GM12878 (cell line): ENCODE data around the gene WTAP. TPM values are rescaled to one million over a fixed set of nuclear protein-coding genes. Genes with fewer than 3 reads are reported as not detected.

Source experiments
- ATAC-seq: fragments of 200-7000 bp; cut with Tn5 transposase; 3 replicates; pipeline ENCODE4 v1.9.1; 2020; ENCODE audit warnings: mild to moderate bottlenecking, moderate library complexity
- BruUV-seq: library from RNA; stranded (reverse); fragments of 400-500 nt; replicated peaks from 2 replicates; lab custom pipeline; 2021; lab: Mats Ljungman, UMichigan
- CTCF ChIA-PET: fragments of 300-600 bp; sonication (Branson Sonifier 250); formaldehyde crosslinking; extraction: SDS; loops from one replicate; lab custom pipeline; 2021; ENCODE audit warnings: inconsistent platforms; lab: Yijun Ruan, JAX
- POLR2A ChIA-PET: fragments of 350-600 bp; formaldehyde crosslinking; extraction: SDS; loops from one replicate; lab custom pipeline; 2021; ENCODE audit warnings: inconsistent platforms; lab: Charles Lee
- RAD21 ChIA-PET: fragments of 300-600 bp; sonication (Branson Sonifier 250); formaldehyde crosslinking; loops from one replicate; lab custom pipeline; 2023; ENCODE audit warnings: antibody characterized with exemption; ENCODE audit not compliant: unreplicated experiment; lab: Charles Lee
- SMC1A ChIA-PET: fragments of 300-600 bp; sonication (Branson Sonifier 250); formaldehyde crosslinking; loops from one replicate; lab custom pipeline; 2023; ENCODE audit not compliant: unreplicated experiment, uncharacterized antibody; lab: Charles Lee
- DNase-seq: peaks from one replicate; pipeline ENCODE4 v3.0.0-alpha.2; 2011; ENCODE audit warnings: low read depth, low spot score
- FAIRE-seq: peaks from 3 replicates; lab custom pipeline; 2011; peaks lifted over from hg19 to GRCh38; lab: Jason Lieb, UNC
- H2AFZ ChIP-seq: 2 replicates; pipeline ENCODE4 v1.6.0; 2011; ENCODE audit warnings: low read depth, low read length, control low read depth; ENCODE audit not compliant: control insufficient read depth
- H3K27ac ChIP-seq: 2 replicates; pipeline ENCODE4 v1.5.1; 2011; ENCODE audit warnings: control low read depth; ENCODE audit not compliant: control insufficient read depth, insufficient read depth
- H3K27me3 ChIP-seq, 2 experiments: replicated peaks in 1 of 2; 2 replicates each; pipeline versions ENCODE4 v1.6.0 to v1.6.1; 2011; ENCODE audit warnings: low read length in 1 of 2; ENCODE audit not compliant: control insufficient read depth in 2 of 2, insufficient read depth in 2 of 2
- H3K36me3 ChIP-seq, 2 experiments: 2 replicates each; pipeline ENCODE4 v1.5.1; 2011; ENCODE audit warnings: low read length in 1 of 2; ENCODE audit not compliant: control insufficient read depth in 2 of 2, insufficient read depth in 2 of 2
- H3K4me1 ChIP-seq: 2 replicates; pipeline ENCODE4 v1.6.1; 2011; ENCODE audit warnings: mild to moderate bottlenecking, low read length, moderate library complexity, mixed read lengths; ENCODE audit not compliant: control insufficient read depth, insufficient read depth
- H3K4me2 ChIP-seq: 2 replicates; pipeline ENCODE4 v1.6.0; 2011; ENCODE audit warnings: control low read depth; ENCODE audit not compliant: control insufficient read depth, insufficient read depth
- H3K4me3 ChIP-seq: fragments of 200-600 bp; sonication (generic); 2 replicates; pipeline ENCODE4 v1.5.1; 2016
- H3K79me2 ChIP-seq: 2 replicates; pipeline ENCODE4 v1.6.0; 2011; ENCODE audit warnings: low read length; ENCODE audit not compliant: control insufficient read depth, insufficient read depth
- H3K9ac ChIP-seq: 2 replicates; pipeline ENCODE4 v1.8.0; 2011; ENCODE audit warnings: low read length, control low read depth, mixed read lengths; ENCODE audit not compliant: control insufficient read depth, insufficient read depth
- H3K9me3 ChIP-seq: replicated peaks from 3 replicates; pipeline ENCODE4 v1.5.1; 2011; ENCODE audit warnings: mild to moderate bottlenecking, low read length; ENCODE audit not compliant: control insufficient read depth, insufficient read depth
- H4K20me1 ChIP-seq: 2 replicates; pipeline ENCODE4 v1.6.0; 2011; ENCODE audit not compliant: control insufficient read depth, insufficient read depth
- BCL11A ChIP-seq: IDR thresholded peaks from 2 replicates; pipeline ENCODE4 v1.6.1; 2011; ENCODE audit warnings: low read depth, low read length
- ESRRA ChIP-seq: IDR thresholded peaks from 2 replicates; pipeline ENCODE4 v1.6.1; 2012; ENCODE audit warnings: mild to moderate bottlenecking, low read length, improper control_type of control experiment
- GABPA ChIP-seq: IDR thresholded peaks from 2 replicates; pipeline ENCODE4 v1.6.1; 2014; ENCODE audit warnings: antibody characterized with exemption, low read depth, mild to moderate bottlenecking, inconsistent platforms
- KLF5 ChIP-seq: fragments of 450-650 bp; IDR thresholded peaks from 2 replicates; pipeline ENCODE4 v1.6.1; 2014; ENCODE audit warnings: mild to moderate bottlenecking; ENCODE audit not compliant: partially characterized antibody
- NFIC ChIP-seq: IDR thresholded peaks from 2 replicates; pipeline ENCODE4 v1.6.1; 2012; ENCODE audit warnings: low read depth, mild to moderate bottlenecking, inconsistent platforms, low read length, moderate library complexity
- PAX5 ChIP-seq: IDR thresholded peaks from 2 replicates; pipeline ENCODE4 v1.6.1; 2011; ENCODE audit warnings: low read depth, low read length, borderline replicate concordance
- RB1 ChIP-seq: fragments of 450-650 bp; formaldehyde crosslinking; IDR thresholded peaks from 2 replicates; pipeline ENCODE4 v1.6.1; 2017; ENCODE audit warnings: mild to moderate bottlenecking, borderline replicate concordance
- RELA ChIP-seq: fragments of 450-650 bp; IDR thresholded peaks from 2 replicates; pipeline ENCODE4 v1.8.0; 2014; ENCODE audit warnings: borderline replicate concordance; ENCODE audit not compliant: partially characterized antibody
- RELB ChIP-seq: fragments of 450-650 bp; IDR thresholded peaks from 2 replicates; pipeline ENCODE4 v1.6.1; 2017; ENCODE audit warnings: low read depth, mild to moderate bottlenecking, moderate library complexity
- SMC3 ChIP-seq: IDR thresholded peaks from 2 replicates; pipeline ENCODE4 v1.6.1; 2011; ENCODE audit warnings: low read length, improper control_type of control experiment, borderline replicate concordance
- TAF1 ChIP-seq: IDR thresholded peaks from 2 replicates; pipeline ENCODE4 v1.6.1; 2011; ENCODE audit warnings: mild to moderate bottlenecking, low read depth, low read length, borderline replicate concordance
- TCF12 ChIP-seq: IDR thresholded peaks from 2 replicates; pipeline ENCODE4 v1.6.1; 2011; ENCODE audit warnings: low read depth, mild to moderate bottlenecking, low read length
- YBX1 ChIP-seq: fragments of 450-650 bp; IDR thresholded peaks from 2 replicates; pipeline ENCODE4 v1.6.1; 2016; ENCODE audit warnings: antibody characterized with exemption
- WGBS: methylation state at CpG from one replicate; pipeline ENCODE4 v1.1.6; 2016; ENCODE audit warnings: low lambda C conversion rate; ENCODE audit not compliant: insufficient replicate concordance, insufficient coverage; ENCODE audit errors: missing lambda C conversion rate; 5-methylcytosine and 5-hydroxymethylcytosine counted together
- in situ Hi-C: fragments of 300-500 bp; cut with MboI; formaldehyde crosslinking; loops from 9 replicates; pipeline ENCODE4 v1.14.3; 2018; ENCODE audit warnings: mixed read lengths
- intact Hi-C: fragments of 100-400 bp; cut with micrococcal nuclease; formaldehyde crosslinking; loops from one replicate; pipeline ENCODE4 v1.14.2; 2022; ENCODE audit not compliant: unreplicated experiment
- polyA plus RNA-seq, 11 experiments: library from polyadenylated mRNA; depleted of rRNA in 4 of 11; unstranded in 6 of 11; stranded (reverse) in 5 of 11; fragments of >200 nt; fragmentation: Nextera tagmentation in 4 of 11; fragmentation: Illumina TruSeq in 1 of 11; extraction: Ambion mirVana in 4 of 11; extraction: Trizol in 1 of 11; gene quantifications; 1 replicate in 1 of 11; 2 replicates in 10 of 11; pipeline versions ENCODE4 v1.2.1 to v1.2.3, GENCODE V29; 2011 to 2016; ENCODE audit warnings: inconsistent platforms in 2 of 11, missing spikeins in 2 of 11, low read depth in 1 of 11
- total RNA-seq, 4 experiments: library from RNA; depleted of rRNA in 3 of 4; stranded (reverse); fragments of >200 nt in 3 of 4; fragmentation: Illumina TruSeq in 1 of 4; extraction: Trizol in 1 of 4; gene quantifications; 2 replicates each; pipeline versions ENCODE4 v1.2.1 to v1.2.3, GENCODE V29; 2013 to 2021
- TF ChIP-seq, protein P1 (sequence below): IDR thresholded peaks from 2 replicates; pipeline ENCODE4 v1.6.1; 2011; ENCODE audit warnings: low read depth, low read length, improper control_type of control experiment, borderline replicate concordance
- TF ChIP-seq, protein P2 (sequence below), 3 experiments: IDR thresholded peaks in 2 of 3; conservative IDR thresholded peaks in 1 of 3; 2 replicates each; pipeline ENCODE4 v1.5.1; 2011; ENCODE audit warnings: low read depth in 3 of 3, low read length in 3 of 3, mild to moderate bottlenecking in 3 of 3, control low read depth in 2 of 3, moderate library complexity in 2 of 3, inconsistent platforms in 1 of 3, mixed read lengths in 1 of 3; ENCODE audit not compliant: control insufficient read depth in 2 of 3, insufficient read depth in 1 of 3; ENCODE audit errors: extremely low read depth in 1 of 3

WTAP gene
- total and polyA plus RNA-seq, 10 of the 15 experiments (the other 5 are each of a cell fraction or from before 2014, with no cell fraction given) = 38.7 to 132 (median 83.1) TPM

GRCh38 chr6:159723259-159723658 is 4.0 kb upstream of the WTAP start:
- Histone ChIP-seq H3K4me3 (no peak overlapping the region), H3K9ac (no peak overlapping the region), H3K9me3 (no peaks in the 10 kb centered on the region; the same call in 2 of the 3 replicates), H3K4me1 (no peaks in the 10 kb centered on the region), H3K27ac (no peak overlapping the region), H3K27me3 (no peaks in the 10 kb centered on the region), H2AFZ (no peak overlapping the region), H3K4me2 (no peak overlapping the region), H4K20me1 (no peaks in the 10 kb centered on the region), H3K36me3 (no peaks in the 10 kb centered on the region), H3K79me2 (peaks cover 52% of the 10 kb centered on the region)
- ATAC-seq = no peak
- no TSS peak for BruUV-seq
- WGBS = 98% methylated on average over 2 of the region's 2 CpGs
- ChIA-PET SMC1A (interaction anchor here (0.9 to 11.1 kb wide), 6 partner anchors 11 to 254 kb away, joined by 3 to 108 read pairs (median 4); partner anchors contain the start of genes MRPL18 and TCP1), POLR2A (interaction anchor here (0.8 to 1.3 kb wide), 3 partner anchors 9 to 67 kb away, joined by 3 to 4 read pairs (median 4); partner anchors contain the start of genes ACAT2, MRPL18 and TCP1), RAD21 (interaction anchor here (1.4 to 1.5 kb wide), 2 partner anchors 64 to 218 kb away, joined by 3 read pairs; no protein-coding TSS in a partner anchor), CTCF (interaction anchor here (0.9 to 2.1 kb wide), 7 partner anchors 9 to 259 kb away, joined by 3 to 10 read pairs (median 3); no protein-coding TSS in a partner anchor)
- TF ChIP-seq BCL11A (no peak), PAX5 (no peak), SMC3 (no peak), RELB (no peak), TCF12 (no peak), KLF5 (no peak), TAF1 (no peak), GABPA (no peak), ESRRA (no peak), YBX1 (no peak), RELA (no peak), RB1 (no peak), NFIC (no peak)
- TF ChIP-seq, protein P1, sequence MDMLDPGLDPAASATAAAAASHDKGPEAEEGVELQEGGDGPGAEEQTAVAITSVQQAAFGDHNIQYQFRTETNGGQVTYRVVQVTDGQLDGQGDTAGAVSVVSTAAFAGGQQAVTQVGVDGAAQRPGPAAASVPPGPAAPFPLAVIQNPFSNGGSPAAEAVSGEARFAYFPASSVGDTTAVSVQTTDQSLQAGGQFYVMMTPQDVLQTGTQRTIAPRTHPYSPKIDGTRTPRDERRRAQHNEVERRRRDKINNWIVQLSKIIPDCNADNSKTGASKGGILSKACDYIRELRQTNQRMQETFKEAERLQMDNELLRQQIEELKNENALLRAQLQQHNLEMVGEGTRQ = no peak
- TF ChIP-seq, protein P2, sequence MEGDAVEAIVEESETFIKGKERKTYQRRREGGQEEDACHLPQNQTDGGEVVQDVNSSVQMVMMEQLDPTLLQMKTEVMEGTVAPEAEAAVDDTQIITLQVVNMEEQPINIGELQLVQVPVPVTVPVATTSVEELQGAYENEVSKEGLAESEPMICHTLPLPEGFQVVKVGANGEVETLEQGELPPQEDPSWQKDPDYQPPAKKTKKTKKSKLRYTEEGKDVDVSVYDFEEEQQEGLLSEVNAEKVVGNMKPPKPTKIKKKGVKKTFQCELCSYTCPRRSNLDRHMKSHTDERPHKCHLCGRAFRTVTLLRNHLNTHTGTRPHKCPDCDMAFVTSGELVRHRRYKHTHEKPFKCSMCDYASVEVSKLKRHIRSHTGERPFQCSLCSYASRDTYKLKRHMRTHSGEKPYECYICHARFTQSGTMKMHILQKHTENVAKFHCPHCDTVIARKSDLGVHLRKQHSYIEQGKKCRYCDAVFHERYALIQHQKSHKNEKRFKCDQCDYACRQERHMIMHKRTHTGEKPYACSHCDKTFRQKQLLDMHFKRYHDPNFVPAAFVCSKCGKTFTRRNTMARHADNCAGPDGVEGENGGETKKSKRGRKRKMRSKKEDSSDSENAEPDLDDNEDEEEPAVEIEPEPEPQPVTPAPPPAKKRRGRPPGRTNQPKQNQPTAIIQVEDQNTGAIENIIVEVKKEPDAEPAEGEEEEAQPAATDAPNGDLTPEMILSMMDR (IDR thresholded peaks at IDR 0.05 in 2 of 3, conservative IDR thresholded peaks at IDR 0.05 in 1 of 3; ENCODE audit: control insufficient read depth in 2 of 3, extremely low read depth in 1 of 3, insufficient read depth in 1 of 3, low read depth in 3 of 3, low read length in 3 of 3) = no peak
- DNase-seq = no peak
- no peak for FAIRE-seq
- in situ Hi-C loops = loop anchor here (25.0 kb wide), 1 partner anchor 739 kb away; no protein-coding TSS in a partner anchor
- intact Hi-C loops = no loop called here
